Breast epithelium (tissue), 3 donors: ENCODE measurements around the gene DLX4. TPM values are rescaled to one million over a fixed set of nuclear protein-coding genes. Genes with fewer than 3 reads are reported as not detected.

Experiments
- total RNA-seq, 3 donors: library from RNA; depleted of rRNA; stranded (reverse); fragments of >200 nt; gene quantifications; one replicate each; pipeline ENCODE4 v1.1.0, GENCODE V29; 2016

Gene DLX4
- total RNA-seq, 3 donors from 2014 or later = 0.44 TPM; not detected in 2

Other genes starting within 250 kb of the DLX4 start
- 10 to 100 TPM in 1 of 3 donors, 1 to 10 TPM in 2; 8.0 to 11.6 (median 9.8) TPM for gene FAM117A, start 205.1 kb upstream of the DLX4 start, total RNA-seq
- 10 to 100 TPM; 37.6 to 57.4 (median 47.2) TPM for gene KAT7, start 180.5 kb upstream of the DLX4 start, total RNA-seq
- gene TAC4, start 121.1 kb upstream of the DLX4 start, total RNA-seq = not detected
- gene DLX3, start 26.0 kb downstream of the DLX4 start, total RNA-seq = under 1 TPM in 2 of 3 donors, not detected in 1; 0.44 to 0.98 TPM
- 10 to 100 TPM; 10.6 to 67.6 (median 48.5) TPM for gene ITGA3, start 86.9 kb downstream of the DLX4 start, total RNA-seq
- 10 to 100 TPM; 28.2 to 53.4 (median 30.5) TPM for gene PDK2, start 126.2 kb downstream of the DLX4 start, total RNA-seq
- gene SAMD14, start 161.0 kb downstream of the DLX4 start, total RNA-seq = under 1 TPM in 2 of 3 donors, not detected in 1; 0.16 to 0.98 TPM
- gene PPP1R9B, start 181.5 kb downstream of the DLX4 start, total RNA-seq = 10 to 100 TPM; 21.8 to 24.9 (median 22.7) TPM
- 1 to 10 TPM in 1 of 3 donors, under 1 TPM in 2; 0.33 to 2.6 (median 0.73) TPM for gene SGCA, start 196.8 kb downstream of the DLX4 start, total RNA-seq
- gene COL1A1, start 232.4 kb downstream of the DLX4 start, total RNA-seq = 10 to 100 TPM; 23.4 to 67.2 (median 44.5) TPM